NB4 (cell line): Measurements from ENCODE around the gene SMIM36.
A peak's percentile ranks its signal among the peaks of the same experiment; 100 is the strongest.
"Not testable (repeated sequence)": the region's sequence is repeated elsewhere in the genome, so short reads cannot be mapped to it uniquely, and the experiment has no call there.

Source experiments
- DNase-seq: peaks from one replicate; pipeline ENCODE4 v3.0.0; 2010; ENCODE audit warnings: low read depth
- H3K4me3 ChIP-seq: one replicate; pipeline ENCODE4 v1.5.1; 2011; ENCODE audit warnings: mild to moderate bottlenecking, low read depth, low read length, moderate library complexity
- CTCF ChIP-seq: IDR thresholded peaks from one replicate; pipeline ENCODE4 v1.5.1; 2012; ENCODE audit warnings: low read depth, low read length
- MAX ChIP-seq: IDR thresholded peaks from 2 replicates; pipeline ENCODE4 v1.6.1; 2011; ENCODE audit warnings: low read depth, low read length
- MYC ChIP-seq: IDR thresholded peaks from 2 replicates; pipeline ENCODE4 v1.6.1; 2011; ENCODE audit warnings: low read depth, low read length
- POLR2A ChIP-seq: IDR thresholded peaks from 2 replicates; pipeline ENCODE4 v1.6.1; 2011; ENCODE audit warnings: mild to moderate bottlenecking; ENCODE audit not compliant: insufficient read length; ENCODE audit errors: extremely low read depth

SMIM36 gene

GRCh38 chr17:55532670-55533069 is 21.4 kb upstream of the SMIM36 start:
- H3K4me3 ChIP-seq, result no peak overlapping the region
- TF ChIP-seq CTCF, result no peak
- no peak for TF ChIP-seq MAX
- TF ChIP-seq MYC, result no peak
- no peak for TF ChIP-seq POLR2A
- no peak for DNase-seq

GRCh38 chr17:55531053-55531728 is 19.9 kb upstream of the SMIM36 start:
- DNase-seq, result no peak
- no peak overlapping the region for H3K4me3 ChIP-seq
- TF ChIP-seq POLR2A (no peak), CTCF (no peak)

- no peak for DNase-seq
- TF ChIP-seq MYC (no peak), POLR2A (no peak), CTCF (no peak), MAX (no peak)
- H3K4me3 ChIP-seq, result no peak overlapping the region
These were observed 18.8 kb upstream of the SMIM36 start for GRCh38 chr17:55530064-55530463.

- H3K4me3 ChIP-seq, result no peak overlapping the region
- no peak for TF ChIP-seq MAX
- TF ChIP-seq POLR2A, result no peak
- peak; percentile 46 for TF ChIP-seq CTCF
- TF ChIP-seq MYC, result no peak
- DNase-seq, result peak; percentile 66
These were observed 16.4 kb upstream of the SMIM36 start for GRCh38 chr17:55527540-55528118.

- DNase-seq, result no peak
- TF ChIP-seq CTCF (no peak), MAX (no peak), MYC (no peak), POLR2A (no peak)
- no peak overlapping the region for H3K4me3 ChIP-seq
These were observed 13.4 kb upstream of the SMIM36 start for GRCh38 chr17:55524440-55525220.

GRCh38 chr17:55523032-55523431 is 11.8 kb upstream of the SMIM36 start:
- not testable (repeated sequence) for H3K4me3 ChIP-seq

More at GRCh38 chr17:55523032-55523431, 11.8 kb upstream of the SMIM36 start:
- not testable (repeated sequence) for DNase-seq
